Duodenal mucosa (tissue), 2 donors: Measurements from ENCODE around the gene SPRED2.

Experiments
- H3K27ac ChIP-seq: one replicate; pipeline ENCODE4 v1.7.0; 2013; ENCODE audit warnings: low read depth, low read length
- H3K27me3 ChIP-seq, 2 donors: one replicate each; pipeline ENCODE4 v1.7.0; 2013; ENCODE audit warnings: low read length in 2 of 2, control low read depth in 1 of 2; ENCODE audit not compliant: insufficient read depth in 2 of 2, control insufficient read depth in 1 of 2
- H3K36me3 ChIP-seq, 2 donors: one replicate each; pipeline ENCODE4 v1.7.0; 2013; ENCODE audit warnings: low read length in 2 of 2, control low read depth in 1 of 2; ENCODE audit not compliant: insufficient read depth in 2 of 2, control insufficient read depth in 1 of 2
- H3K4me1 ChIP-seq, 2 donors: one replicate each; pipeline ENCODE4 v1.7.0; 2013; ENCODE audit warnings: low read length in 2 of 2, control low read depth in 1 of 2; ENCODE audit not compliant: insufficient read depth in 2 of 2, control insufficient read depth in 1 of 2
- H3K4me3 ChIP-seq, 2 donors: one replicate each; pipeline ENCODE4 v1.7.0; 2013; ENCODE audit warnings: low read length in 2 of 2, low read depth in 1 of 2
- H3K9ac ChIP-seq, 2 donors: one replicate each; pipeline ENCODE4 v1.7.0; 2013; ENCODE audit warnings: low read length in 2 of 2, low read depth in 1 of 2
- H3K9me3 ChIP-seq, 2 donors: one replicate each; pipeline ENCODE4 v1.7.0; 2013; ENCODE audit warnings: low read length in 2 of 2, control low read depth in 1 of 2; ENCODE audit not compliant: control insufficient read depth in 1 of 2

Gene SPRED2

DNA sequence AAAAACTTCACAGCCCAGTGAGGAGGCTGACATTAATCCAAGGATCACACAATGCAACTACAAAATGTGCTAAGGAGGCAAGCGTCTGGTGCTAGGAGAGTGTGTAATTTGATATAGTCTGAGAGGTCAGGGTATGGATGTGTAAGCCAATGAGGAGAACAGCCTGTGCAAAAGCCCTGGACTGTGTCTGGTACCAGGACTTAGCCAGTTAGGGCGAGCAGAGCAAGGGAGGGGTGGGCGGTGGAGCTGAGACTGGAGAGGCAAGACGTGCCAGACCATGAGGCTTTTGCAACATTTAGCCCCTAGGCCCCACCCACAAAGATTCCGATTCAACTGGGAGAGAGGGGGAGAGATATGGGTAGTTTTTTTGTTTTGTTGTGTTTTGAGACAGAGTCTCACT lies 33.5 kb upstream of the SPRED2 start:
- no peaks in the 10 kb centered on the region for H3K9me3 ChIP-seq
- no peak overlapping the region for H3K4me3 ChIP-seq
- H3K27me3 ChIP-seq: no peaks in the 10 kb centered on the region
- no peaks in the 10 kb centered on the region for H3K36me3 ChIP-seq
- H3K27ac ChIP-seq: no peak overlapping the region
- no peaks in the 10 kb centered on the region for H3K4me1 ChIP-seq
- no peak overlapping the region for H3K9ac ChIP-seq

DNA sequence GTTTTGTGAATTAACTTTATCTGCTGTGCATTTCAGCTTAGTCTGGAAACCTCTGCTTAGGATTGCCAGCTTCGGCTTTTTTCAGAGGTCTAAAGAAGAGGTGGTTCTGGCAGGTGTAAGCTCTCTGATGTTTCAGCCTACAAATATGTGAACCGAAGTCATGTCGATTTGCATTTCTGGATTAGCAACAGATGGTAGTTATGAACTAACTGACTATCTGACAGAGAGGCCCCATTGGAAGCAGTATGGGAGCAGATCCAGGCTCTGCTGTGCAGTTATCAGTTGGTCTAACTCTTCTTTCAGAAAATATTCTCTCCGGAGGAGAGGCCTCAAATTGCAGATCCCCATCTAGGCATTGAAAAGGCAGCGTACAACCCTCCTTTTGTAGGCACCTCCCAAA lies 32.7 kb upstream of the SPRED2 start:
- H3K9ac ChIP-seq: no peak overlapping the region
- H3K36me3 ChIP-seq: no peaks in the 10 kb centered on the region
- H3K4me3 ChIP-seq: no peak overlapping the region
- no peak overlapping the region for H3K27ac ChIP-seq
- no peaks in the 10 kb centered on the region for H3K9me3 ChIP-seq
- no peaks in the 10 kb centered on the region for H3K4me1 ChIP-seq
- H3K27me3 ChIP-seq: no peaks in the 10 kb centered on the region

GRCh38 chr2:65464604-65465003 lies 32.2 kb upstream of the SPRED2 start:
- no peak overlapping the region for H3K4me3 ChIP-seq
- H3K4me1 ChIP-seq: no peaks in the 10 kb centered on the region
- H3K36me3 ChIP-seq: no peaks in the 10 kb centered on the region
- H3K27me3 ChIP-seq: no peaks in the 10 kb centered on the region
- no peaks in the 10 kb centered on the region for H3K9me3 ChIP-seq
- no peak overlapping the region for H3K9ac ChIP-seq
- no peak overlapping the region for H3K27ac ChIP-seq

DNA sequence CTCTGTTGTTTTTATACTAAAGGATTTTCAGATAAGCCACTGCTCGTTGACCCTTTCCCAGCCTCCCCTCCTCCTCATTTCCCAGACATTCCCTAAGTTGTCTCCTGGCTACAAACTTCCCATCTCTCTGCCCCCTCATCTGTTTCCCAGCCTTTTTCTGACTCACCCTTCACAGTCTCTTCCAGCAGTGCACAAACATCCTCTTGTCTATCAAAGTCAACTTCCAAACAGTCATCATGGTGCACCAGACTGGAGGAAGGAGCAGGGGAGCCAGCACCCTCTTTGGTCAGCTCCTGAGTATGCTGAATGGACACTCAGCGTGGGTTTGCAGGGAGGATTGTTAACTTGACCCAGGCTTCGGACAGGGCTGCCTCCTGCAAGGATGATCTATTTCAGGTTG lies 26.6 kb upstream of the SPRED2 start:
- Histone ChIP-seq H3K9ac (no peak overlapping the region), H3K9me3 (no peaks in the 10 kb centered on the region), H3K4me3 (no peak overlapping the region), H3K27me3 (peaks cover 0 to 3% of the 10 kb centered on the region in 2 donors), H3K36me3 (no peaks in the 10 kb centered on the region), H3K4me1 (peaks cover 4 to 5% of the 10 kb centered on the region in 2 donors), H3K27ac (no peak overlapping the region)

DNA sequence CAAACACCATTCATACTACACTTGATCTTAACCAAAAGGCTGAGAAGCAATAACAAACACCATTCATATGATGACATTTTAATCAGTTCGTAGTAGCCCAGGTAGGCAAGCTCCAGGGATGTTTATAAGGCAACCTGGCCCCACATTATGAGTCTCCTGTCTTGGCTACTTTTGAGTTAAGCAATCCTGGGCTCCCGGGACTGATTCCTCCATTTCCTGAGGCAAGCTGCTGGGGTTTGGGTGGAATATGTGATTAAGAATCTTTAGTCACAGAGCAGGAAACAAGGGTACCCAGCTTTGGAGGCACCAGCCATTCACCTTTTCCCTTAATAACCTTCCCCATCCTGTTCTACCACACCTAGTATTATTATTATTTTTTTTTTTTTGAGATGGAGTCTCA lies 24.5 kb upstream of the SPRED2 start:
- no peak overlapping the region for H3K9ac ChIP-seq
- H3K9me3 ChIP-seq: no peaks in the 10 kb centered on the region
- H3K36me3 ChIP-seq: no peaks in the 10 kb centered on the region
- peaks cover 0 to 3% of the 10 kb centered on the region in 2 donors for H3K27me3 ChIP-seq
- no peak overlapping the region for H3K27ac ChIP-seq
- peaks cover 4 to 5% of the 10 kb centered on the region in 2 donors for H3K4me1 ChIP-seq
- H3K4me3 ChIP-seq: no peak overlapping the region

DNA sequence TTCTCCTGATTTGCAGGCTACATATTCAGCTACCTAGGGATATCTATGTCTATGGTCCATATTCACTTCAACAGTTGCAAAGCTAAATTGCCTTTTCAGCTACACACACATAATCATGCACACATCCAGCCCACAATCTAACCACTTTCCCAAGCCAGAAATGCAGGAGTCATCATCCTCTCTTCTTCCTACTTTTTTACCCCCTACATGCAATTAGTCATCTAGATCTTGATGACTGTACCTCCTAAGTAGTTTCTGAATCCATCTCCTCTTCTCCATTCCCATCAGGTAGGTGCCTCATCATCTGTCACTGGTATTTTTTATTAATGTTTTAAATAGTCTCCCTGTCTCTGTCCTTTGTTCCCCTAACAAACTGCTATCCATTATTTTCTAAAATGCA lies 23.7 kb upstream of the SPRED2 start:
- Histone ChIP-seq H3K27me3 (peaks cover 0 to 3% of the 10 kb centered on the region in 2 donors), H3K9me3 (no peaks in the 10 kb centered on the region), H3K4me3 (no peak overlapping the region), H3K27ac (no peak overlapping the region), H3K36me3 (no peaks in the 10 kb centered on the region), H3K4me1 (peaks cover 4 to 5% of the 10 kb centered on the region in 2 donors), H3K9ac (no peak overlapping the region)

GRCh38 chr2:65453916-65454315 lies 21.5 kb upstream of the SPRED2 start:
- Histone ChIP-seq H3K27me3 (peaks cover 0 to under 1% of the 10 kb centered on the region in 2 donors), H3K9me3 (no peaks in the 10 kb centered on the region), H3K4me1 (peaks cover 4 to 5% of the 10 kb centered on the region in 2 donors), H3K9ac (no peak overlapping the region), H3K36me3 (no peaks in the 10 kb centered on the region), H3K27ac (no peak overlapping the region), H3K4me3 (no peak overlapping the region)

DNA sequence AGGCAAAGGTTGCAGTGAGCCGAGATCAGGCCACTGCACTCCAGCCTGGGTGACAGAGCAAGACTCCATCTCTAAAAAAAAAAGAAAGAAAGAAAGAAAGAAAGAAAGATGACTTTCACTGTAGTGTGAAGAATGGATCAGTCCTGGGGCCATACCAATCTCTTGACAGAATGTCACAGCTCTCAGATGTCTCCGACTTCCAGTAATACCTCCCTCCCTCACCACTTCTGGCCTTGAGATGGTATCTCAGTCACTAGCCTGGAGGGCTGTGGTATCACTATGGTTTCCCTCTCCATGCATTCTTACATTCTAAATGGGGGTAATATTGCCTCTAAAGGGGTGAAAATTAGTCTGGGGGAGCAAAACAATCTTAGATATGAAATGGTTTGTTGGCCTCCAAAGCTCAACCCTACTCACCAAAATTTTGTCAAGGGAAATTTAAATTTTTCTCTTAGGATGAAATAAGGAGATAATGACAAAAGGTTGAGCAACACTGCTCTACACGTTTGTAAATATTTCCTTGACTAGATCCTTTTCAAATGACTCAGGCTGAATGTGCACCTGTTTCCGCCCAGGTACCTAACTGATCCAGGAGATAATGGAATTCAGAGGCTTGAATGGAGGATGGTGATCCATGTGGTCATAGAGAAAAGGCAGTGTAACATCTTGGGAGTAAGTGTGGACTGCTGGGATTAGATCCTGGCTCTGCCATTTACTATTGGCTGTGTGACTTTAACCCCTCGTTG lies 19.9 kb upstream of the SPRED2 start:
- no peak overlapping the region for H3K27ac ChIP-seq
- H3K4me1 ChIP-seq: peaks cover 4 to 5% of the 10 kb centered on the region in 2 donors
- no peaks in the 10 kb centered on the region for H3K27me3 ChIP-seq

DNA sequence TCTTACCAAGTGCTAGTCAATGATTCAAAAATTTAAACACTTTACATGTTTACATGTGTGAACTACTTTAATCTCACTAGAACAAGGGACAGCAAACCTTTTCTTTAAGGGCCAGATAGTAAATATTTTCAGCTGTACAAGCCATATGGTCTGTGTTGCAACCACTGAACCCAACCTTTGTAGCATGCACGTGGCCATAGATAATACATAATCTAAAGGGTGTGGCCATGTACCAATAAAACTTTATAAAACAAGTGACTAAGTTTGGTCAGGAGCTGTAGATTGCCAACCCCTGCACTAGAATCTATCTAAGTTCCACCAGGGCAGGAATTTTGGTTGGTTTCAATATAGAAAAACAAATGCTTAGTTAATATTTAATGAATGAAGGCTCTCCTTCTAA lies 18.4 kb upstream of the SPRED2 start:
- Histone ChIP-seq H3K4me1 (peaks cover 4 to 5% of the 10 kb centered on the region in 2 donors), H3K27me3 (no peaks in the 10 kb centered on the region), H3K36me3 (no peaks in the 10 kb centered on the region), H3K27ac (no peak overlapping the region), H3K4me3 (no peak overlapping the region), H3K9ac (no peak overlapping the region), H3K9me3 (no peaks in the 10 kb centered on the region)

More for the DNA sequence above, 19.9 kb upstream of the SPRED2 start:
- Histone ChIP-seq H3K9ac (no peak overlapping the region), H3K9me3 (no peaks in the 10 kb centered on the region), H3K4me3 (no peak overlapping the region), H3K36me3 (no peaks in the 10 kb centered on the region)

- Histone ChIP-seq H3K9me3 (no peaks in the 10 kb centered on the region), H3K4me1 (peaks cover 1% of the 10 kb centered on the region in 2 donors), H3K9ac (no peak overlapping the region), H3K27ac (no peak overlapping the region), H3K27me3 (no peaks in the 10 kb centered on the region), H3K36me3 (no peaks in the 10 kb centered on the region), H3K4me3 (no peak overlapping the region)
These were observed 18.0 kb upstream of the SPRED2 start for GRCh38 chr2:65450393-65450792.
